DOHH2 (cell line): ENCODE results near the gene GOT1.

ENCODE experiments used
- H3F3A ChIP-seq: fragments of 200-600 bp; sonication (generic), shearing (Covaris generic); 2 replicates; pipeline ENCODE4 v1.6.0; 2016; ENCODE audit warnings: antibody characterized with exemption, mild to moderate bottlenecking; ENCODE audit not compliant: control insufficient read depth, insufficient read depth
- H3K27ac ChIP-seq: fragments of 200-600 bp; sonication (generic); 2 replicates; pipeline ENCODE4 v1.5.1; 2014; ENCODE audit warnings: low read depth, mild to moderate bottlenecking, low read length, moderate library complexity
- H3K27me3 ChIP-seq: fragments of 200-600 bp; sonication (generic); 2 replicates; pipeline ENCODE4 v1.6.1; 2014; ENCODE audit warnings: mild to moderate bottlenecking, low read length, mixed read lengths; ENCODE audit not compliant: control insufficient read depth
- H3K36me3 ChIP-seq: fragments of 200-600 bp; sonication (generic); 2 replicates; pipeline ENCODE4 v1.6.1; 2014; ENCODE audit warnings: mild to moderate bottlenecking, low read length, moderate library complexity, mixed read lengths; ENCODE audit not compliant: control insufficient read depth
- H3K4me1 ChIP-seq: fragments of 200-600 bp; sonication (generic); 2 replicates; pipeline ENCODE4 v1.6.1; 2014; ENCODE audit warnings: mild to moderate bottlenecking, low read length, mixed read lengths; ENCODE audit not compliant: control insufficient read depth
- H3K4me2 ChIP-seq: fragments of 200-600 bp; sonication (generic); 2 replicates; pipeline ENCODE4 v1.6.0; 2014; ENCODE audit warnings: mild to moderate bottlenecking, low read length, moderate library complexity
- H3K4me3 ChIP-seq: fragments of 200-600 bp; sonication (generic); 2 replicates; pipeline ENCODE4 v1.5.1; 2014; ENCODE audit warnings: mild to moderate bottlenecking, low read length, mixed read lengths
- H3K79me2 ChIP-seq: fragments of 200-600 bp; sonication (generic); 2 replicates; pipeline ENCODE4 v1.6.1; 2014; ENCODE audit warnings: mild to moderate bottlenecking, low read length, mixed read lengths; ENCODE audit not compliant: control insufficient read depth
- H3K9me2 ChIP-seq: fragments of 200-600 bp; sonication (generic); replicated peaks from 2 replicates; pipeline ENCODE4 v1.6.1; 2014; ENCODE audit warnings: mild to moderate bottlenecking, low read length, mixed read lengths; ENCODE audit not compliant: control insufficient read depth
- H3K9me3 ChIP-seq: fragments of 200-600 bp; sonication (generic); 2 replicates; pipeline ENCODE4 v1.6.1; 2014; ENCODE audit warnings: antibody characterized with exemption, low read length, mixed read lengths; ENCODE audit not compliant: control insufficient read depth, insufficient read depth
- H4K20me1 ChIP-seq: fragments of 200-600 bp; sonication (generic); 2 replicates; pipeline ENCODE4 v1.6.0; 2014; ENCODE audit warnings: low read depth, mild to moderate bottlenecking, antibody characterized with exemption, low read length, moderate library complexity; ENCODE audit not compliant: control insufficient read depth, insufficient read depth
- CTCF ChIP-seq: fragments of 200-600 bp; sonication (generic); IDR thresholded peaks from one replicate; pipeline ENCODE4 v1.5.1; 2014; ENCODE audit warnings: antibody characterized with exemption, mild to moderate bottlenecking, low read depth, low read length; ENCODE audit not compliant: poor library complexity, severe bottlenecking
- EZH2phosphoT487 ChIP-seq: fragments of 200-600 bp; sonication (generic); IDR thresholded peaks from 2 replicates; pipeline ENCODE4 v1.6.1; 2017; ENCODE audit warnings: borderline replicate concordance, mild to moderate bottlenecking, antibody characterized with exemption, low read length, moderate library complexity, mixed read lengths

GOT1 gene

DNA sequence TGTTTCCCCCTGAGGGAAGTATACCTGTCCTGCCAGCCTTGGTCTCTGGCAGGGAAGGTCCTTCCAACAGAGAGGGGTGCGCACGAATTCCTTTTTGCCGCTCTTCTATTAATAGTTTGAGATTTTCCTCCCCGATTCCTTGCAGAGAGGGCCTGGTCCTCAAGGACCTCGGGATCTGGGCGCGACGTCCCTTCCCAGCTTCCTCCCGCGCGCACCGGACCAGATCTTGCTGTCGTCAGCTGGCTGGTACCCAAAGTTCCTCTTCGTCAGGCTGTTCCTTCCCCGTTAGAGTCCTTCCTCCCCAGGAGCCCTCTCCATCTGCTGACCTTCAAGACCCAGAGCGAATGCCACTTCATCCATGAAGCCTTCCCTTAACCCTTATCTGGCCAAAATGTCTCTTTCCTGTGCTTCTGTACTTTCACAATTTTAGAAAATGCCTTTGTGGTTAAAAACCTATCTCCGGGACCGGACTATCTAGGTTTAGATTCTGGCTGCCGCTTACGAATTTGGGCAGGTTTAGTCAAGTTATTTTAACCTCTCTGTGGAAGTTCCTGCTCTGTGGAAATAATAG, 851 bp upstream of the GOT1 start:
- TF ChIP-seq EZH2phosphoT487 = no peak
- no peak for TF ChIP-seq CTCF
- Histone ChIP-seq H3K79me2 (peaks cover 64% of the 10 kb centered on the region), H3K9me2 (no peaks in the 10 kb centered on the region), H3K4me1 (peaks cover 28% of the 10 kb centered on the region), H3K27ac (peak overlapping the region; percentile 39), H3F3A (peaks cover 6% of the 10 kb centered on the region; the same call in 1 of the 2 replicates), H3K4me2 (peak overlapping the region; percentile 95), H3K9me3 (no peaks in the 10 kb centered on the region), H3K36me3 (peaks cover 15% of the 10 kb centered on the region; the same call in 1 of the 2 replicates), H4K20me1 (no peaks in the 10 kb centered on the region), H3K27me3 (no peaks in the 10 kb centered on the region), H3K4me3 (peak overlapping the region; percentile 98)

DNA sequence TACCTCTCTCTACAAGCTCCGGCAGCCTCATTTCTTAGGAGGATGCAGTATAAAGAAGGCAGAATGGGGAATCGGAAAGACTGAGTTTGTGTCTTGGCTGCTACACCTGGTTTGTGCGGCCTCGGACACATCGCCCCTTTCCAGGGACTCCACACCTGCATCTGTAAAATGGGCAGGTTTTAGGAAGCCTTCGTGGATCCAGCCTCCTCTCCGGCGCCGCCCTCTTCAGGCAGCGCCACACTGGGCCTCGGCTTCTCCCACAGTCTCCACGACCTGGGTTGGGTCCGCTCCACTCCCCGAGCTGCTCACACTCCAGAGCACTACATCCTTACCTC, 341 bp downstream of the GOT1 start:
- no peaks in the 10 kb centered on the region for H3F3A ChIP-seq
- H4K20me1 ChIP-seq = no peaks in the 10 kb centered on the region
- no peaks in the 10 kb centered on the region for H3K9me3 ChIP-seq
- H3K4me2 ChIP-seq = peak overlapping the region; percentile 88
- TF ChIP-seq CTCF (no peak), EZH2phosphoT487 (no peak)
- peaks cover 30% of the 10 kb centered on the region for H3K4me1 ChIP-seq
- H3K79me2 ChIP-seq = peaks cover 65% of the 10 kb centered on the region
- peaks cover 20% of the 10 kb centered on the region for H3K36me3 ChIP-seq
- H3K4me3 ChIP-seq = peak overlapping the region; percentile 98
- H3K27me3 ChIP-seq = no peaks in the 10 kb centered on the region
- H3K9me2 ChIP-seq = no peaks in the 10 kb centered on the region
- H3K27ac ChIP-seq = peak overlapping the region; percentile 33

GRCh38 chr10:99429517-99430095, 818 bp downstream of the GOT1 start:
- TF ChIP-seq EZH2phosphoT487 (no peak), CTCF (no peak)
- no peaks in the 10 kb centered on the region for H3K9me3 ChIP-seq
- H3K27me3 ChIP-seq = no peaks in the 10 kb centered on the region
- H3F3A ChIP-seq = no peaks in the 10 kb centered on the region
- peak overlapping the region; percentile 88 for H3K4me2 ChIP-seq
- peaks cover 30% of the 10 kb centered on the region for H3K4me1 ChIP-seq
- H4K20me1 ChIP-seq = no peaks in the 10 kb centered on the region
- H3K27ac ChIP-seq = no peak overlapping the region
- H3K9me2 ChIP-seq = no peaks in the 10 kb centered on the region
- peak overlapping the region; percentile 98 for H3K4me3 ChIP-seq
- H3K79me2 ChIP-seq = peaks cover 64% of the 10 kb centered on the region
- peaks cover 21% of the 10 kb centered on the region for H3K36me3 ChIP-seq
